Effector memory CD4-positive, alpha-beta T cell (primary cell): ENCODE data around the gene SUV39H1.

Source experiments
- DNase-seq, 3 donors: peaks; one replicate each; pipeline ENCODE4 v3.0.0-alpha.2; 2020
- H3K27ac ChIP-seq: 2 replicates; pipeline ENCODE4 v1.7.0; 2013; ENCODE audit warnings: mild to moderate bottlenecking, low read length, moderate library complexity; ENCODE audit not compliant: insufficient read depth, poor library complexity, severe bottlenecking
- H3K27me3 ChIP-seq: replicated peaks from 2 replicates; pipeline ENCODE4 v1.7.0; 2013; ENCODE audit warnings: mild to moderate bottlenecking, low read length; ENCODE audit not compliant: insufficient read depth, control insufficient read depth, poor library complexity, severe bottlenecking
- H3K36me3 ChIP-seq: 2 replicates; pipeline ENCODE4 v1.7.0; 2013; ENCODE audit warnings: mild to moderate bottlenecking, low read length, moderate library complexity; ENCODE audit not compliant: control insufficient read depth, insufficient read depth
- H3K4me1 ChIP-seq: 2 replicates; pipeline ENCODE4 v1.7.0; 2013; ENCODE audit warnings: low read length, mild to moderate bottlenecking; ENCODE audit not compliant: control insufficient read depth, insufficient read depth, poor library complexity, severe bottlenecking
- H3K4me3 ChIP-seq: 2 replicates; pipeline ENCODE4 v1.7.0; 2013; ENCODE audit warnings: low read length, low read depth, mild to moderate bottlenecking; ENCODE audit not compliant: insufficient read depth, poor library complexity, severe bottlenecking
- H3K9me3 ChIP-seq: 2 replicates; pipeline ENCODE4 v1.7.0; 2013; ENCODE audit warnings: mild to moderate bottlenecking, low read length, moderate library complexity; ENCODE audit not compliant: control insufficient read depth

The SUV39H1 gene

DNA sequence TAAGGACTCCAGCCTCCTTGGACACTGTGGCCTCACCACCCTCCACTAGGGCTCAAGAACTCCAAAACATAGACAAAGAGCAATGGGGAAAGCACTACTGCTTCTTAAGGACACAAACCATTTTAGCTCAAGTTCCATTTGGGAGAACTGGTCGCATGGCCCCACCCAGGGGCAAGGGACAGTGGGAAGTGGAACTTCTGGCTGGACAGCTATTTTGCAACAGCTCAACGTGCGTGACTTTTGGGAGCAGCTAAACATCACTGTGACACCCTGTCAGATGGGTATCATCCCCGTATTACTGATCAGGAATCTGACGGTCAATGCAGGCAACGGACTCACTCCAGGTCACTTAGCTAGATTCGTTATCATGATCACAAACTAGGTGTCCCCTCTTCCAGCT, 56.0 kb downstream of the SUV39H1 start:
- DNase-seq = no peak
- H3K9me3 ChIP-seq = no peaks in the 10 kb centered on the region
- no peaks in the 10 kb centered on the region for H3K27me3 ChIP-seq
- H3K27ac ChIP-seq = no peak overlapping the region
- H3K4me1 ChIP-seq = no peaks in the 10 kb centered on the region
- H3K4me3 ChIP-seq = no peak overlapping the region
- H3K36me3 ChIP-seq = no peaks in the 10 kb centered on the region

DNA sequence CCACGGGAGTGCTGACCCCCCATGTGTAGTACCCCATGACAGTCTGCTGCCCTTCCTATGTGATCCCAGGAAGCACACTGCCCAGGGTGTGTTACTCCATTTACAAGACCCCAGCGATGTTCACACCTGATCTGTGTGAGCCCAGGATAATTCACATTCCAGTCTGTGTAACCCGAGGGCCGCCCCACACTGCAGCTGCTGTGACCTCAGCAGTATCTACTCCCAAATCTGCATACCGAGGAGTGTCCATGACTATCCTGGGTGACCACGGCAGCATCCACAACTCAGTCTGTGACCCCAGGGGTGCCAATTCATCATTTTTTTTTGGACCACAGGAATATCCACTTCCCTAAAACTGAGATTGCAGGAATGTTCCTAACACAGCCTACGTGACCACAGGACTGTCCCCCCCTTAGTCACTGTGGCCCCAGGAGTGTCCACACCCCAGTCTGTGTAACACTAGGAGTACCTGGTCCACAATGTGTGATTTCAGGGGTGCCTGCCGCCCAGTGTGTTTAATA, 57.2 kb downstream of the SUV39H1 start:
- no peaks in the 10 kb centered on the region for H3K4me1 ChIP-seq
- H3K9me3 ChIP-seq = no peaks in the 10 kb centered on the region
- H3K4me3 ChIP-seq = no peak overlapping the region
- no peaks in the 10 kb centered on the region for H3K27me3 ChIP-seq
- DNase-seq = no peak
- no peak overlapping the region for H3K27ac ChIP-seq
- no peaks in the 10 kb centered on the region for H3K36me3 ChIP-seq

DNA sequence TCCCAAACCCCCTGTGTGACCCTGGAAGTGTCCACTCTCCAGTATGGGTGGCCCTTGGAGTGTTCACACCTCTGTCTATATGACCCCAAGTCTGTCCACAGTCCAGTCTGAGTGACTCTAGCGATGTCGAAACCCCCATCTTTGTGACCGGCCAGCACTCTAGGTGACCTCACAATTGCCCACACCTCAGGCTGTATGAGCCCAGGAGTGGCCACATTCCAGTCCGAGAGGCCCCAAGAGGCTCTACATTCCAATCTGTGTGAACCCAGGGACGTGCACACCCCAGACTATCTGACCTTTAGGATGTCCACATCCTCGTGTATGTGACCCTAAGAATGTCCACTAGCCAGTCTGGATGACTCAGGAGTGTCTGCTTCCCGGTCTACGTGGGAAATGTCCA, 57.7 kb downstream of the SUV39H1 start:
- H3K27ac ChIP-seq = no peak overlapping the region
- no peak for DNase-seq
- no peaks in the 10 kb centered on the region for H3K27me3 ChIP-seq
- no peaks in the 10 kb centered on the region for H3K4me1 ChIP-seq
- H3K9me3 ChIP-seq = no peaks in the 10 kb centered on the region
- no peaks in the 10 kb centered on the region for H3K36me3 ChIP-seq
- H3K4me3 ChIP-seq = no peak overlapping the region
